Measurements from ENCODE around the gene IFI27L1.

The IFI27L1 gene

GRCh38 chr14:94100847-94101246 is 19.7 kb downstream of the IFI27L1 start:
- no peak overlapping the region for H3K9ac ChIP-seq (ENCODE audit: low read depth, low read length, poor library complexity, severe bottlenecking)
- no peak overlapping the region for H2AFZ ChIP-seq (ENCODE audit: low read length)
- no peaks in the 10 kb centered on the region for H3K4me1 ChIP-seq (ENCODE audit: insufficient read depth, low read length, poor library complexity, severe bottlenecking)
- no peaks in the 10 kb centered on the region for H3K9me2 ChIP-seq (replicated peaks; ENCODE audit: low read depth, low read length)
- no peaks in the 10 kb centered on the region for H3K79me2 ChIP-seq (ENCODE audit: insufficient read depth, low read length)
- no peak overlapping the region for H3K4me2 ChIP-seq (ENCODE audit: low read depth, low read length, poor library complexity, severe bottlenecking)
- H4K20me1 ChIP-seq (ENCODE audit: insufficient read depth, low read length, poor library complexity, severe bottlenecking) = no peaks in the 10 kb centered on the region
- TF ChIP-seq EZH2phosphoT487 (IDR thresholded peaks at IDR 0.05; ENCODE audit: borderline replicate concordance) = no peak
- TF ChIP-seq, protein P1, sequence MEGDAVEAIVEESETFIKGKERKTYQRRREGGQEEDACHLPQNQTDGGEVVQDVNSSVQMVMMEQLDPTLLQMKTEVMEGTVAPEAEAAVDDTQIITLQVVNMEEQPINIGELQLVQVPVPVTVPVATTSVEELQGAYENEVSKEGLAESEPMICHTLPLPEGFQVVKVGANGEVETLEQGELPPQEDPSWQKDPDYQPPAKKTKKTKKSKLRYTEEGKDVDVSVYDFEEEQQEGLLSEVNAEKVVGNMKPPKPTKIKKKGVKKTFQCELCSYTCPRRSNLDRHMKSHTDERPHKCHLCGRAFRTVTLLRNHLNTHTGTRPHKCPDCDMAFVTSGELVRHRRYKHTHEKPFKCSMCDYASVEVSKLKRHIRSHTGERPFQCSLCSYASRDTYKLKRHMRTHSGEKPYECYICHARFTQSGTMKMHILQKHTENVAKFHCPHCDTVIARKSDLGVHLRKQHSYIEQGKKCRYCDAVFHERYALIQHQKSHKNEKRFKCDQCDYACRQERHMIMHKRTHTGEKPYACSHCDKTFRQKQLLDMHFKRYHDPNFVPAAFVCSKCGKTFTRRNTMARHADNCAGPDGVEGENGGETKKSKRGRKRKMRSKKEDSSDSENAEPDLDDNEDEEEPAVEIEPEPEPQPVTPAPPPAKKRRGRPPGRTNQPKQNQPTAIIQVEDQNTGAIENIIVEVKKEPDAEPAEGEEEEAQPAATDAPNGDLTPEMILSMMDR (conservative IDR thresholded peaks at IDR 0.05; ENCODE audit: low read length) = no peak
- no peaks in the 10 kb centered on the region for H3K9me3 ChIP-seq (ENCODE audit: insufficient read depth, low read depth, low read length)
- no peak overlapping the region for H3K4me3 ChIP-seq (ENCODE audit: low read length, poor library complexity, severe bottlenecking)
- no peaks in the 10 kb centered on the region for H3K27me3 ChIP-seq (ENCODE audit: insufficient read depth, low read length, poor library complexity, severe bottlenecking)
- no peaks in the 10 kb centered on the region for H3F3A ChIP-seq (ENCODE audit: low read depth)
- no peaks in the 10 kb centered on the region for H3K36me3 ChIP-seq (ENCODE audit: insufficient read depth, low read length)

DNA sequence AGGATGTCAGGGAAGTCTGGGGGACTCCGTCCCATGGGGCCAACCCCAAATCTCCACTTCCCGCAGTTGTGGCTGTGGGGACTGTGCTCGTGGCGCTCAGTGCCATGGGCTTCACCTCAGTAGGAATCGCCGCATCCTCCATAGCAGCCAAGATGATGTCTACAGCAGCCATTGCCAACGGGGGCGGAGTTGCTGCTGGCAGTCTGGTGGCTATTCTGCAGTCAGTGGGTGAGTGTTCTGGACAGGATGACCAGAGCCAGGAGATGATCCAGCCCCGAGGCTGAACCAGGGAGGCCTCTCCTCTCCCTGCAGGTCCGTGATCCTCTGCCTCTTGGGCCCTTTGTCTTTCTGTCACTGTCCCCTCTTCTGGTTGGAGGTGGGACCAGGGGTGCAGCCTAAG is 20.6 kb downstream of the IFI27L1 start:
- no peaks in the 10 kb centered on the region for H3K4me1 ChIP-seq (ENCODE audit: insufficient read depth, low read length, poor library complexity, severe bottlenecking)
- H3K4me3 ChIP-seq (ENCODE audit: low read length, poor library complexity, severe bottlenecking) = no peak overlapping the region
- no peaks in the 10 kb centered on the region for H3F3A ChIP-seq (ENCODE audit: low read depth)
- no peaks in the 10 kb centered on the region for H3K9me3 ChIP-seq (ENCODE audit: insufficient read depth, low read depth, low read length)
- no peaks in the 10 kb centered on the region for H4K20me1 ChIP-seq (ENCODE audit: insufficient read depth, low read length, poor library complexity, severe bottlenecking)
- no peak overlapping the region for H3K9ac ChIP-seq (ENCODE audit: low read depth, low read length, poor library complexity, severe bottlenecking)
- no peaks in the 10 kb centered on the region for H3K79me2 ChIP-seq (ENCODE audit: insufficient read depth, low read length)
- no peaks in the 10 kb centered on the region for H3K9me2 ChIP-seq (replicated peaks; ENCODE audit: low read depth, low read length)
- H3K4me2 ChIP-seq (ENCODE audit: low read depth, low read length, poor library complexity, severe bottlenecking) = no peak overlapping the region
- H3K36me3 ChIP-seq (ENCODE audit: insufficient read depth, low read length) = no peaks in the 10 kb centered on the region
- TF ChIP-seq EZH2phosphoT487 (IDR thresholded peaks at IDR 0.05; ENCODE audit: borderline replicate concordance) = no peak
- TF ChIP-seq, protein P1 (conservative IDR thresholded peaks at IDR 0.05; ENCODE audit: low read length) = no peak
- no peak overlapping the region for H2AFZ ChIP-seq (ENCODE audit: low read length)
- H3K27me3 ChIP-seq (ENCODE audit: insufficient read depth, low read length, poor library complexity, severe bottlenecking) = no peaks in the 10 kb centered on the region

DNA sequence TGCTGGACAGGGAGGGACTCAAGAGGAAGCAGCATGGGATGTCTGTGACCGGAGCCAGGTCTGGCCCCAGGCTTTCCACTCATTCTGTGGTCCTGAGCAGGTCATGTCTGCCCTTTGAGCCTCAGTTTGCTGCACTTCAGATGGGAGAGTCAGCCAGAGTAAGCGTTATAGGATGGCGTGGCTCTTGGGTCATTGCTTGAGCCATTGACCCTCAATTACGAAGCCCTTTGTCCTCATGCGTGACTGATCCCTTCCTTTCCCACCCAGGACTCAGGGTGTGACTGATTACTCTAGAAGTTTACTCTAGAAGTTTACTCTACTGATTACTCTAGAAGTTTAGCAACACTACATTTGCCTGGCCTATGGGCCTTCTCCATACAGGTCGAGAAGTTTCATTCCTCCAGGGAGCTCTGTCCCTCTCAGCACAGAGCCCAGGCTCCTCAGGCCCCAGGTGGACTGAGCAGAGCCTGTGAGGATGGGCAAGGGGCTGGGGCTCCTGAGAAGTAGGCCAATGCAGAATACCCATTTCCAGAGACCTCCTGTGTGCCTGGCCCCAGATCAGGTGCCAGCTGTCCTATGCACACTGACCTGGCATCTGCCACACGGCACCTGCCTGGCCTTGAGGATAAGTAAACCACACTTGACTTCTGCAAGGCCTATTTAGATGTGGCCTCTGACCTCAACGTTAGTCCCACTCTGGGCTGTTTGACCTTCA is 21.8 kb downstream of the IFI27L1 start:
- H2AFZ ChIP-seq (ENCODE audit: low read length) = no peak overlapping the region
- no peaks in the 10 kb centered on the region for H3K79me2 ChIP-seq (ENCODE audit: insufficient read depth, low read length)
- H3K9me3 ChIP-seq (ENCODE audit: insufficient read depth, low read depth, low read length) = no peaks in the 10 kb centered on the region
- no peak overlapping the region for H3K4me3 ChIP-seq (ENCODE audit: low read length, poor library complexity, severe bottlenecking)
- no peak for TF ChIP-seq EZH2phosphoT487 (IDR thresholded peaks at IDR 0.05; ENCODE audit: borderline replicate concordance)
- TF ChIP-seq, protein P1 (conservative IDR thresholded peaks at IDR 0.05; ENCODE audit: low read length) = no peak
- H3F3A ChIP-seq (ENCODE audit: low read depth) = no peaks in the 10 kb centered on the region
- no peaks in the 10 kb centered on the region for H3K36me3 ChIP-seq (ENCODE audit: insufficient read depth, low read length)
- H3K9me2 ChIP-seq (replicated peaks; ENCODE audit: low read depth, low read length) = no peaks in the 10 kb centered on the region
- no peaks in the 10 kb centered on the region for H4K20me1 ChIP-seq (ENCODE audit: insufficient read depth, low read length, poor library complexity, severe bottlenecking)
- no peak overlapping the region for H3K4me2 ChIP-seq (ENCODE audit: low read depth, low read length, poor library complexity, severe bottlenecking)
- no peak overlapping the region for H3K9ac ChIP-seq (ENCODE audit: low read depth, low read length, poor library complexity, severe bottlenecking)
- no peaks in the 10 kb centered on the region for H3K4me1 ChIP-seq (ENCODE audit: insufficient read depth, low read length, poor library complexity, severe bottlenecking)
- H3K27me3 ChIP-seq (ENCODE audit: insufficient read depth, low read length, poor library complexity, severe bottlenecking) = no peaks in the 10 kb centered on the region

All from Loucy (cell line).